KG1 (cell line): ENCODE measurements around the gene SIRT3.
A peak's percentile ranks its signal among the peaks of the same experiment; 100 is the strongest.

Experiments used
- DNase-seq: peaks from one replicate; lab custom pipeline; 2025; lab: John Stamatoyannopoulos, UW

Gene SIRT3

DNA sequence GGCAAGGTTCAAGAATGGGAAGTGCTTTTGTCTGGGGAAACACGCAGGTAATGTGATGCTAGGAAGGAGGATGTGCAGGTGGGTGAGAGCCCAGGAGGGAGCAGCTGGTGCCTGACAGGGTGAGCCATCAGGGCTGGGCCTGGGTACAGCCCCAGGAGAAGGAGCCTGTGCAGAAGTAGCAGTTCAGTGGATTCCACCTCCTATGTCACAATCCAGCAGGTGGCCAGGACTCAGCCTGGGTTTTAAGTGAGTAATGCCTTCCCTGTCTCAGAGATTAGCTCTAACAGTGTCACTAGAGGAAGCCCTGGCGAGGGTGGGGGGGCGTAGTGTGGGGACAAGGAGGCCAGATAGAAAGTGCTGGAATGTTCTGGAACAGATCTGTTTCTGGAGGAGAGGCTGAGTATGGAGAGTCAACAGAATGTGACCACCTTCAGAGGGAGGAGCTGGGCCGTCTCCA, 20.5 kb downstream of the SIRT3 start:
- DNase-seq = no peak

DNA sequence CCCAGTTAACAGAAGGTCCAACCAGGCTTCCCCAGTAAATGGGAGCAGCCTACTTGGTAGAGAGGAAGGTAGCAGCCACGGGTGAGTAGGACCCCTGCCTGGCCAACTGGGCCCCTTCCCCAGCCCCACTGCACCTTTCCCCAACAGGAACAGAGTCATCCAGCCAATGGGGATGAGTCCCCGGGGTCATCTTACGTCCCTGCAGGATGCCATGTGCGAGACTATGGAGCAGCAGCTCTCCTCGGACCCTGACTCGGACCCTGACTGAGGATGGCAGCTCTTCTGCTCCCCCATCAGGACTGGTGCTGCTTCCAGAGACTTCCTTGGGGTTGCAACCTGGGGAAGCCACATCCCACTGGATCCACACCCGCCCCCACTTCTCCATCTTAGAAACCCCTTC, 22.1 kb downstream of the SIRT3 start:
- DNase-seq = no peak

DNA sequence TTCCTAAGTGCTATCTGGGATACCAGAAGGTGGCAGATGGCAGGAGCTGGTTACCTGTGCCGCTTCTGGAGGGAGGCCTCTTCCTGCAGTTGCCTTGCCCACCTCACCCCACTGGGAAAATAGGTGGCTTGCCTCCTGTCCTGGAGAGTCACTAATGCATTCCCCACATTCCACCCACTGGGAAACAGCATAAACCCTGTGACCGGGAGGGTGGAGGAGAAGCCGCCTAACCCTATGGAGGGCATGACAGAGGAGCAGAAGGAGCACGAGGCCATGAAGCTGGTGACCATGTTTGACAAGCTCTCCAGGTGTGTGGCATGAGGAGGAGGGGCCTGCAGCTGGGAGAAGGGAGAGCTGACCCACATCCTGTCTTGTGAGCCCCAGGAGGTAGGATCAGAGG, 23.0 kb downstream of the SIRT3 start:
- no peak for DNase-seq

DNA sequence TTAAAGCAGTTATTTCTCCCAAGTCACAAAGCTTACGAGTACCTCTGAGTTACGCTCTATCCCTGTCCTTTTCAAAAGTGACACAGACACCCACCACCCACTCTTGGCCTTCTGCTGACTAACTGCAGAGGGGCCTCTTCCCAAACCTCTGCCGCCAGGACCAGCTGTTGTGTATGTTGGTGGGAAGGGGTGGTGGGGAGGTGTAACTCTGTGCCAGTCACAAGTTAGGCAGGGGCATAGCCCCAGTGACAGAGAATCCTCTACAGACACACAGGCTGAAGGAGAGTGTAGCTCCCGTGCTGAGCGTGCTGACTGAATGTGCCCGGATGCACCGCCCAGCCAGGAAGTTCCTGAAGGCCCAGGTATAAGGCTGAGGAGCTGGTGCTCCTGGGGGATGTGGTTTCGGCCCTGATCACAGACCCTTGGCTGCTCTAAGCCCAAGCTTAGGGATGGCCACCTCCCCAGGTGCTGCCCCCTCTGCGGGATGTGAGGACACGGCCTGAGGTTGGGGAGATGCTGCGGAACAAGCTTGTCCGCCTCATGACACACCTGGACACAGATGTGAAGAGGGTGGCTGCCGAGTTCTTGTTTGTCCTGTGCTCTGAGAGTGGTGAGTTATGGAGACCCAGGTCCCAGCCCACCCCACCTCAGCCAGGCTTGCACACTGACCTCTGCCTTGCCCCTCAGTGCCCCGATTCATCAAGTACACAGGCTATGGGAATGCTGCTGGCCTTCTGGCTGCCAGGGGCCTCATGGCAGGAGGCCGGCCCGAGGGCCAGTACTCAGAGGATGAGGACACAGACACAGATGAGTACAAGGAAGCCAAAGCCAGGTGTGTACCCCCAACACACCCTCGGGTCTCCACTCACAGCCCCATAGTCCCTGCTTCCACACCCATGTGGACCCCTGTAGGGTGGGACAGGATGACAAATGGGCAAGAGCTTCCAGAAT, 23.7 kb downstream of the SIRT3 start:
- DNase-seq = no peak

DNA sequence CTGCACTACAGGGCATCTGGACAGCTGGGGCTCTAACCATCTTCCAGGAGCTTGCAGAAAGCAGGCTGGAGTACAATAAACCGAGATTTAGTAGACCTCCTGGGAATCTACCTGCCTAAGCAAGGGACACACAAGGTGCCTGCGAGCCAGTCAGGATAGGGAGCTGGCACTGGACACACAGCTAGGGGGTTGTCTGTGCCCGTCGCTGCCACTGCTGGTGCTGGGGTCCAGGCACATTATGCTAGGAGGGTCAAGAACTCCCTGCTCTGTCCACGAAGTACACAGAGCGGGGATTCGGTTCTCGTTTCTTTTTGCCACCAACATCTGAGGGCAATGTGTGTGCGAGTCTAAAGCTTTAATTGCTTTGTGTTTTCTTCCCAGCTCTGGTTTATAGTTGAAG, 24.4 kb downstream of the SIRT3 start:
- DNase-seq = no peak

DNA sequence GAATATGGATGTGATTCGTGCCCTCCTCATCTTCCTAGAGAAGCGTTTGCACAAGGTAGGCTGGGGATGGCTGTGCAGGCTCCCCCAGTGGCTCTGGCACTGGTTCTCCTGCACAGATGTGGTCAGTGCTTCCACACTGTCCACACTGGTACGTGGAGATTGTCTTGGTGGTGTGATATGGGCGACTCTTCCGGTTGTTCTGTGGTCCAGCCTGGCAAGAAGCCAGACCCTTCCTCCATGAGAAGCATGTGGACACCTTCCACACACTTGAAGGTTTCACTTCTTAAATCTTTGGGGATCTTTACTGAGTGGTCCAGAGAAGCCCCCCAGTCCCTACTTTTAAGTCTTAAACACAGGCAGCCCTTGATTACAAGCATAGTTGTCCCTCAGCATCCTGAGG, 24.8 kb downstream of the SIRT3 start:
- no peak for DNase-seq

DNA sequence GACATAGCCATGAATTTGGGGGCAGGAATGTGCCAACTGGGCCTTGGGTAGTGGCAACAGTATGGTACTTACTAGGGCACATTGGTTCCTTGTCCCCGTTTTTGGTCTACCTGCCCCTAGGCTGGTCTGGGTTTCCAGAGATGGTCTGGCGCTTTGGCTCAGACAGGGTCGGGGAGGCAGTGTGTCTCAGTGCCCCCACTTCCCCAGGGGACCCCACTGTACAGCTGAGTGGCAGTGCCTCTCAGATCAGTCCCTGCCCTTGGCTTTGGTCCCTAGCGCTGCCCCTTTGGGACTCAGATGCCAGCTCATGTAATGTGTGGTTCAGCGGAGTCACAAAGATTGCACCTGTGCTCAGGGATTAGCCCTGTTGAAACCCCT, 25.4 kb downstream of the SIRT3 start:
- no peak for DNase-seq

DNA sequence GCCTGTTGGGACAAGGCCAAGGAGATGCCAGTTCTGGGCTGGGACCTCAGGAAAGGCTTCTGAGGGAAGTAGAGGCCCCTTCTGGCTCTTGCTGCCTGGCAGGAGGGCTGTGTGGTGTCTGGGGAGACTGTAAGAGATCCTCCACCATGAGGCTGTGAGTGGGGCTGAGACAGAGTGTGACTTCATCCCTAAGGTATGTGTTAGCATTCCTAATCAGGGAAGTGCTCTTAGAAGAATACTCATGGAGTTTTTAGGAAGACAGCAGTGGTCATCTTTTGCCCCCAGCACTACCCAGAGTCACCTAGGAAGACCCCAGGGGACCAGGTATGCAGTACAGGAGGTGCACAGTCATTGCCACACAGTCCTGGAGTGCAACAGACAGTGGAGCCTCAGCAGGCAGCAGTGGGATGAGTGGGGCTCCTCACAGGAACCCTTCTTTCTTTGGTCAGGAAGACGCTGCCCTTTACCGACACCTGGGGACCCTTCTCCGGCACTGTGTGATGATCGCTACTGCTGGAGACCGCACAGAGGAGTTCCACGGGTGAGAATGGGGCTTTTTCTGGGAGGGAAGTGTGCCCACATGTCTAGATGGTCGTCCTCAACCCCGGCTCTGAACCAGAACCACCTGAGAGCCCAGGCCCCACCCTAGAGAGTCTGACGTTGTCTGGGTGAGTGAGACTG, 25.9 kb downstream of the SIRT3 start:
- DNase-seq = no peak

DNA sequence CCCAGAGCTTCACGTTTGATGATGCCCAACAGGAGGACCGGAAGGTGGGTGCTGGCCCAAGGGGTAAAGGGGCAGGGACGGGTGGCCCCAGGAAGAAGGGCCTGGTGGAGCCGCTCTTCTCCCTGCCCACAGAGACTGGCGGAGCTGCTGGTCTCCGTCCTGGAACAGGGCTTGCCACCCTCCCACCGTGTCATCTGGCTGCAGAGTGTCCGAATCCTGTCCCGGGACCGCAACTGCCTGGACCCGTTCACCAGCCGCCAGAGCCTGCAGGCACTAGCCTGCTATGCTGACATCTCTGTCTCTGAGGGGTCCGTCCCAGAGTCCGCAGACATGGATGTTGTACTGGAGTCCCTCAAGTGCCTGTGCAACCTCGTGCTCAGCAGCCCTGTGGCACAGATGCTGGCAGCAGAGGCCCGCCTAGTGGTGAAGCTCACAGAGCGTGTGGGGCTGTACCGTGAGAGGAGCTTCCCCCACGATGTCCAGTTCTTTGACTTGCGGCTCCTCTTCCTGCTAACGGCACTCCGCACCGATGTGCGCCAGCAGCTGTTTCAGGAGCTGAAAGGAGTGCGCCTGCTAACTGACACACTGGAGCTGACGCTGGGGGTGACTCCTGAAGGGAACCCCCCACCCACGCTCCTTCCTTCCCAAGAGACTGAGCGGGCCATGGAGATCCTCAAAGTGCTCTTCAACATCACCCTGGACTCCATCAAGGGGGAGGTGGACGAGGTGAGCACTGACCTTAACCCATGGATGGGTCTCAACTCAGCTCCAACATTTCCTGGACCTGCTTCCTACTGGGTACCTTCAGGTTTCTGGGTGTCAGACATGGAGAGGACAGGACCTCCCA, 26.6 kb downstream of the SIRT3 start:
- DNase-seq = no peak

DNA sequence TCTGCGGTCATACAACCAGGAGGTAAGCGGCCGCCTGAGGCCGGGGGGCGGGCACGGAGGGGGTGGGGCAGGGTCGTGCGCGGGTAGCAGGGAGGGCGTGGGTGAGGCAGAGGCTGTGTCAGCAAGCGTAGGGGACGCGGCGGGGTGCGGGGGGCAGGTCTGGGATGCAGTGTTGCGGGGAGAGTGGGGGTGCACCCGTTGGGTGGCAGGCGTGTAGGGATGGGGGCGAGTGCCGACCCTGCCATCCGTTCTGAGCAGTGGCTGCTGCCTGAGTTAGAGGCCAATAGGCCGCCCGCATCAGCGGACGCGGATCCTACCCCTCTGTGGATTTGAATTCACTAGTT, 27.3 kb downstream of the SIRT3 start:
- no peak for DNase-seq

DNA sequence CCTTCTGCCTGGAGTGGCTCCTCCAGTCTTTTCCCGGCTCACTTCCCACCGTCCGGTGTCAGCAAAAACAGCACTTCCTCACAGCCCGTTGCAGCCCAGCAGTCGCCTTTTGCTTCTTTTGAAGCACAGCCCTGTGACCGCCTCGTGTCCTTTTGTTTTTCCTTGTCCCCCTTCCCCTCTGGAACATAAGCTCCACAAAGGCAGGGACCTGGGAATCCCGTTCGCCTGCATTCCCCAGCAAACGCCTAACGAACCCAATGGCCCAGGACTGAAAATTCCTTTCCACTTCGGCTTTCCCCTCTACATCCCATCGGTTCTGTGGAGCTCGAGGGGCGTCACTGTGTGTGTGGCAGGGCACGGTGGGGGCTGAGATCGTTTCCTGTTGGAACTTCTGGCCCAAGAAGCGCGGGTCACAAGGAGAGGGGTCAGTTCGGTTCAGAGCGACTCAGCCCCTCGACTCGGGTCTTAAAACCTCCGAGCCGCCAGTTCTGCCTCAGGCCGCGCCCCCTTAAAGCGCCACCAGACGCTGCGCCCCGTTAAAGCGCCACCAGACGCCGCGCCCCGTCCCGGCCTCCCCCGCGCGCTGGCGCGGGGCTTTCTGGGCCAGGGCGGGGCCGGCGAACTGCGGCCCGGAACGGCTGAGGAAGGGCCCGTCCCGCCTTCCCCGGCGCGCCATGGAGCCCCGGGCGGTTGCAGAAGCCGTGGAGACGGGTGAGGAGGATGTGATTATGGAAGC, 27.8 kb downstream of the SIRT3 start:
- peak; percentile 40 for DNase-seq

DNA sequence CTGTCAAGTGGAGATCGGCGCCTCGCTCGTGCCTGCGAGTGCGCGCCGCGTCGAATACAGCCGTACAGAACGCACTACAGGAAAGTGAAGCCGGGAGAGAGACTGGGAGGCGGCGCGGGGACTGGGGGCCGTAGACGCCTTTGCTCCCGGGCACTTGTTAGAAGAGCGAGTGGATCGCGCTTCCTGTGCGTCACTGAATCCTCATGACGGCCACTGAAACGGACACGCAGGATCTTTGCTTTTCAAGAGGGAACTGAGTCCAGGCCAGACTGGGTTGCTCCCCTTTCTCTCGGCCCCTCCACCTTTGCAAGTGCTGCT, 28.3 kb downstream of the SIRT3 start:
- no peak for DNase-seq

DNA sequence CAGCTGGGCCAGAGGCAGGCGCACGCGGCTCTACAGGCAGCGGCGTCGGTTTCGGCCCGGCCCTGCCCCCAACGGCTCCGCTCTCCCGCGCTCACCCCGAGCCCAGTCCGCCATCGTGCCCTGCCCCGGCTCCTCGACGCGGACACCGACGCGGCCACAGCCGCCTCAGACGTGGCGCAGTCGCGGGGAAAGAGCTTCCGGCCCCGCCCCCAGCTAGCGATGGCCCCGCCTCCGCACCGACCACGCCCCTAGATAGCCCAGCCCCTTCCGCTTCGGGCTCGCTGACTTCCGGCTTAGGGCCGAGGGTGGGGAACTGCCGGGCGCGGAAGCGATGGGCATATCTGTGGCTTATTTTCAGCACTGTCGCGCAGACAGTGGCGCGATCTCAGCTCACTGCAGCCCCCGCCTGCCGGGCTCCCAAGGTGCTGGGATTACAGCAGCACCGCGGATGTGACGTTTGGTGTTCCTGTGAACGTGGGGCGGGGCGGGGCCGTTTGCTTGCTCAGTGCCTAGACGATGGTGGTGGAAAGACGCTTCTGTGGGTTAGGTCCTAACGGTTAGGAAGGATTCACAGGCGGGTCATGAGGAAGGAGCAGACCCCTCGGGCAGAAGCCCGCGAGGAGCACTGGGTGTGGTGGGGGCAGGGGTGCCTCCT, 28.8 kb downstream of the SIRT3 start, which contains the start of the genes BET1L and RIC8A:
Gene BET1L (minus strand): TSS at position 192 of the 655 bp plus-strand sequence. CDS start 78 bp downstream, at position 114.
Gene RIC8A (plus strand): TSS at position 501 of the 655 bp plus-strand sequence. CDS start 1,147 bp downstream, outside the sequence.
- peak; percentile 90 for DNase-seq

DNA sequence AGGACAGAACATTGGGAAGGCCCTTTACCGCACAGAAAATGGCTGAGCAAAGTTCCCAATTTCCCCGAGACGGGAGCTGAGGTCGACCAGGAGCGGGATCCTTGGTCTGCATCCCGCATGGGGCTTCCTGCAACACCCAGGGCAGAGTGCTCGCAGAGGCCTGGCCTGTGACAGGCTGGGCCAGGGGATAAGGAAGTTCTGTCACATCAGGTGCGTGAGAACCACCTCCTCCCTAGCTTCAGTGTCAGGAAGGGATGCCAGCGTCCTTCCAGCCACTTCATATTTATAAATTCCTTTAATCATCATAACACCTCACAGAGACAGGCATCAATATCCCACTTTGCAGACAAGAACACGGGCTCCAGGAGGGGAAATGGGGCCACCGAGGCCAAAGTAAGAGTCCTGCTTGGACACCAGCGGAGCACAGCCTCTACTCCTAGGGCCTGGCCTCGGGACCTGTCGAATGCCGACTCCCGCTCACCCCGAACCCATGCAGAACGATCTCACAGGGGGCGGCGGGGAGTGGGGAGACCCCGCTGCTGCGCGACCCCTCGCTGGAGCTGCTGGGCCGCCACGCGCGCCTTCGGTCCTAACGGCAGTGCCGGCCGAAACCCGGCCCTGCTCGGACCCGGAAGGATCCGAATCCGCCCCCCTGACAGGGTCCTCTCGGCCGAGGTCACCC, 29.5 kb downstream of the SIRT3 start:
- DNase-seq = no peak

DNA sequence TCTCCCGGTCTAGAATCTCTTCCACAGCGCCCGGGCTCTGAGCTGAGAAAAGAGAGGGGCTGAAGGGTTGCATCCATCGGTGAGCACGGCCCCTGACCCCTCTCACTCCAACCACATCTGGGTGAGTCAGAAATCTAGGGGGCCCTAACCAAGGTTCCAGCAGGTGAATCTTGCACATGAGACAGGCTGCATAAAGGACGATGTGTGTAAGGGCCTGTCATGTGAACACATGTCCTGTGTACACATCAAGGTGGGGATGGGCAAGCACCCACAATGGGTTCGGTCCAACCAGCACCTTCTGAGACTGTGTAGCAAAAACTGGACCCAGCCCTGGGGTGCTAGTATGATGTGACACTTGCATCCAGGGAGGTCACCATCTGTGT, 30.1 kb downstream of the SIRT3 start:
- no peak for DNase-seq

DNA sequence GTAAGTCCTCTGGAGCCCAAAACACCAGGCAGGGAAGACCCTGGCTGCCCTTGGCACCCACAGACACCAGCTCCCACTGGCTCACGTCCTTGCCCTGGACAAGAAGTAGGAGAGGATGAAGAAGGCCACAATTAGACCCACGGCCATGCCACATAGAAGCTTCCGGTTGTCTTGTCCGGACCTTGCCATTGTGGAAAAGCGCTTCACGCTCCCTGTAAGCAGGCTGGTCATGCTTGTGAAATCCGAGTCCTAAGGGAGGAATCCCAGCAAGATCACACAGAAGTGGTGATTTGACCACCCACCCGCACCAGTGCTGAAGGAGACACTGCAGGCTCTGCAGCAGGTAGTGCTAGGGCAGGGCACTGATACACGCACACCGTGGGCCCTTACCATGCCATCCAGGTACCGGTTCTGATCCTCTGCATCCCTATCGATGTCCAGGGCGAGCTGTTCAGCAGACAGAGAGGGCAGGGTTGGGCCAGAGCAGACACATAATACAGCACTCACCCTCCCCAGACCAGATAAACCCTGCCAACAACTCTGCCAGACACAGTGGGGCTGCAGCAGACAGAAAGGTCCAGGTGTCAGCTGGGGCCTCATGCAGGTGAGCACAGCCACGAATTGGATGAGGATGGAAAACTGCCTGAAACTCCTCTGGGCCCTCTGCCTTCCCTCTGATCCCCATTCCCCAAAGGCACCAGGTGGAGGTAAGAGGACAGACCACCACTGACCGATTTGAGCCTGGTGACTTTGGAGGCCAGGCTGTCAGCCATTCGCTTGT, 30.7 kb downstream of the SIRT3 start:
- no peak for DNase-seq

DNA sequence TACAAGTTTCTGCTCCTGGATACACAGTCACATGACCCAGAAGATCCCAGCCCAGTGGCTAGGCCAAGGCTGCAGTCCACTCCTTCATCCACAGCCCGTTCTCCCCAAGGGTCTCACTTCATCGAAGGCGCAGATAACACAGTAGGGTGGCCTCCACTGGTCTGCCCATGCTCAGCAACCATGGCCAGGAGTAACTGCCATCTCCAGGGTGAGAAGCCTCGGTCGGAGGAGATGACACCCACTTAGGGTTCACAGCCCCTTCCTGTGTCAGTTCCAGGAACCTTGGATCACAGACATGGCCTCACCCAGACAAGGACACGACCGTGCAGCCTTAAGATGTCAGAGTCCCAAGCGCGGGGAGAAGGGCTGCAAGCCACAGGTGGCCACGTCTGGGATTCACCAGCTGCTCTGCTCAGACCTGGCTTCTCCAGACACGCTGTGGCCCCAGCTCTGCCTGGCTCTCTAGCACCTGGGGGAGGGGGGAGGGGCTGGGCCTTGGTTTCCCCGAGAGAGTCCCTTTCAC, 31.5 kb downstream of the SIRT3 start:
- DNase-seq = no peak

DNA sequence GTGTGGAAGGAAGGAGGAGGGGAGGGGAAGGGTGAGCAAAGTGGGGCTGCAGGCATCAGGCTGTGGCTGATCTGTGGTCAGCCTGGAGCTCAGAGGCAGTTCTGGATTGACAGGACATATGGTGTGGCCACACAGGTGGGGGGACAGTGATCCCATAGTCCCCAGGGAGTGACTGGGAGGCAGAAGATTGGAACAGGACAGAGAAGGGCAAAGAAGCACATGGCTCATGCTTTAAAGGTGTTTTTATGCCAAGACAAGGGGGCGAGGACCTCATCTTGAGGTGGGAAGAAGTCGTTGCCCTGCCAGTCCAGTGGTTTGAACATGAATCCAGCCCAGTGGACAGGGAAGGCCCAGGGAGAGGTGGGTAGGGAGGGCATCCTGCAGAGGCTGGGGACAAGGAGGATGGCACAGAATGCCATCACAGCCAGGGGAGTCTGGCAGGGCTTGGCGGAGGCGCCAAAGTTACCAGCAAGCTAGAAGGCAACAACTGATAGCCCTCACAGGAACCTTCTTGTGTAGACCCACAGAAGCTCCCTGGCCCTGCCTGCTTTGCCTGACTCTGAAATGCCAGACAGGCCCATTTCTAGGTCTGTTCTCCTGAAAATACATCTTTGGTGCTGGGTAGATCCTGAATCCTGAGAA, 32.1 kb downstream of the SIRT3 start:
- no peak for DNase-seq
